HG03139 (cell line): Measurements from ENCODE around the gene ESF1.
A peak's percentile ranks its signal among the peaks of the same experiment; 100 is the strongest.

Experiments used
- ATAC-seq: cut with Tn5 transposase; IDR thresholded peaks from one replicate; pipeline ENCODE4 v1.9.1; 2021; ENCODE audit not compliant: unreplicated experiment

The ESF1 gene

DNA sequence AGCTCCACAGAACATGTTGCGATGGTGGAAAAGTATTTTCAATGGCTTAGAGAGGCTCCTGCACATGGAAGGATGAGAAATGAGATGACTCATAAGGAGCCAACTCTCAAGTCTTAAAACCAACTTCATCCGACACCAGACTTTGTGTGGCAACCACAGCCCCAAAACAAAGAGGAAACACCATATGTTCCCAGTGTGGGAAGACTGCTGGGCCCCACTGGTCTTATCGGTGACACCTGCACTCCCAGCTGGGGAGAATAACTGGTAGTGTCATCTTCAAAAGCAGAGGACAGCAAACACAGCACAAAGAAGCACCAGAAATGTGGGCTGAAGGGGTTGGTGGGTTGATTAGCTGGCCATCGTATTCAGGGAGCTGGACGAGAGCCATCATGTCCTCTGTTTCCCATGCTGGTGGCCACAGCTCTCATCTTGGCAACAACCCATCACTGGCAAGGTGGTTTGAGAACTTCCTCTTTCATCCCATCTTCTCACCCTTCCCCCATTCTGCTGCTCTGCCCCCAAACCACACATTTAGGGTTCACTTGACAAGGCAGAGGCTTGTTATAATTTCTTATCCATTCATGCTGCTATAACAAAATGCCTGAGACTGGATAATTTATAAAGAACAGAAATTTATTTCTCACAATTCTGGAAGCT, 100.0 kb downstream of the ESF1 start:
- ATAC-seq = peak; percentile 54

DNA sequence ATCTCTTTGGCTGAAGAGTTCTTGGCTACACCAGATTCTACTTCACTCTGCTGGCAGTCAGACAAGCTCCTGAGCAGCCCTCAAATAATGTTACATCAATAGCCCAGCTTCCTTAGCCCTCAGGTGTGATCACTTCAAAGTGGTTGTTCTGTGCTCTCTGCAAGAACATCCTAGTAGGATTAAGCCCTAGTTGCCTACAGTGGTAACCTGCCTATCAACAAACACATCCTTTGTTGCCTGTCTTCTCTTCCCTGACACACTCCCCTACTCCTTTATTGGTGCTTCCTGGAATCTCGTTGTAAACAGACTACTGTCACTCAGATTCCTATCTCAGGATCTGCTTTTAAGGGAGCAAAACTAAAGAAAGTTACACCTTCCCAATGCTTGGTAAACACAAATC, 100.9 kb downstream of the ESF1 start:
- no peak for ATAC-seq

DNA sequence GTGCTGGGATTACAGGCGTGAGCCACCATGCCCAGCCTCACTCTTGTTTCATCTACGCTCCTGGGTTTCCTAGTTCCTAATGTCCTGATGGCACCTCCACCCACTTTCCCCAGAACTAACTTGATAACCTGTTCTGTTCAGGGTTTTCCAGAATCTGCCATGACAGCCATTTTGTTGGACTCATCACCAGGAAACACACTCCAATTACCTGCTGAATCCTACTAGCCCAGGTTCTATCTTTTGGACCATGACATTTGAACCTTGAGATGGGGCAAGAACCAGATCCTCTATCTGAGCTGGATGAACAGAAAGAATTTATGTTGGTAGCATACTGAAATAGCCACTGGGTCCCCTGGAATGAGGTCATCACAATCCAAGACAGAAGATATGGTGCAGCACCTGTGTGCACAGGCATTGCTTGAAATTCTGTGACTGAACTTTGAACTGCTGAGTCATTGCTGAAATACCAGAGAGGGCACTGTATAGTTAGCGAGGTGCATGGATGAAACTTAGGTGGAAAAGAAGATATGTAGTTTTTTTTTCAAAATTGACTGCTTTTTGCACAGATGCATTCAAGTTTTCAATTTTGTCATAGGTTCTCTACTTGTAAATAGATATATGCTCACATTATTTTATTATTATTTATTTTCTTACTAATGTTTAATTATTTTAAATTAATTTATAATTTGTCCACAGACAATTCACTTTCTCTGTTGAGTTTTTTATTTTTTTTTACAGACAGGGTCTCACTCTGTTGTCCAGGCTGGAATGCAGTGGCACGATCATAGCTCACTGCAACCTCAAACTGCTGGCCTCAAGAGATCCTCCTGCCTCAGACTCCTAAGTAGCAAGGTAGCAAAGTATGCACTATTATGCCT, 103.2 kb downstream of the ESF1 start:
- peak; percentile 66 for ATAC-seq

DNA sequence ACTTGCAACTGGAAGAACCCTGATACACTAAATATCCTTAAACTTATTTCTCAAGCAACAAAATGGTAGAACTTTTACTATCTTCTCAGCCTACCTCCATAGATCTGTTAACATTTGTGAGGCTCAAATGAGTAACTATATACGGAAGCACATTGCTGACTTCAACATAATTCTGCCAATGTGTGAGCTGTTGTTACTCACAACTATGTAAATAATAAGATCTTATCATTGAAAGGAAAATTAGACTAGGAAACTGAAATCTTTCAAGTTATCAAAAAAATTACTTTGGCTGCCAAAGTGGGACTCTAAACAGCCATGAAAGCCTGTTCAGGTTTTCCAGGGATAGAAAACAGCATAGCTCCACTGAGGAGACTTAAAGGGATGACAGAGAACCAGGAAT, 105.8 kb downstream of the ESF1 start:
- ATAC-seq = no peak

DNA sequence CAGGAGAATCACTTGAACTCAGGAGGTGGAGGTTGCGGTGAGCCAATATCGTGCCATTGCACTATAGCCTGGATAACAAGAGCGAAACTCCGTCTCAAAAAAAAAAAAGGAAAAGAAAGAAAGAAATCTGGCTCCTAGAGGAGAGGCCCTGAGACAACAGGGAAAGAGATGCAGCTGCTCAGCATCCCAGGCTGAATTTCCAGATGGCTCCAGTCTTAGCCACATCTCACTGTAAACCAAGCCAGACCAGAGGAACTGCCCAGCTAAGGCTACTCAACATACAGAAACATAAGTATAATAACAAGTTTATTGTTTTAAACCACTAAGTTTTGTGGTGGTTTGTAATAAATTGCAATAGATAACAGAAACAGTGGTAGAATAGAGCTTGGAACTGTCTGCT, 107.5 kb downstream of the ESF1 start:
- ATAC-seq = no peak

DNA sequence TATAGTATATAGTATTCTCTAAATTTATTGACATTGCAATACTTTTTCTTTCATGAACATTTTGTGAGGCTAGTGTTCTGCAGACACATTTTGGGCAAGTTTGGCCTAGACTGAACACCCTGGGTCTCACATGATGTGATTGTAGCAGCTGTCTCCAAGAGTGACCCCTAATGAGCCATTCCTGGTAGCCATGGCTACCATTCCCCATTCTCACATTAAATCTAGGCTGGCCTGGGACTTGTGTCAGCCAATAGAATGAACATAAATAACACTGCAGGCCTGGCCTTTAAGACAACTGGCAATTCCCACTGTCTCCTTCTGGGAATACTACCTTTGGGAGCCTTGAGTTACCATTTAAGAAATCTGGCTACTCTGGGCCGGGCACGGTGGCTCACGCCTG, 108.0 kb downstream of the ESF1 start:
- no peak for ATAC-seq

DNA sequence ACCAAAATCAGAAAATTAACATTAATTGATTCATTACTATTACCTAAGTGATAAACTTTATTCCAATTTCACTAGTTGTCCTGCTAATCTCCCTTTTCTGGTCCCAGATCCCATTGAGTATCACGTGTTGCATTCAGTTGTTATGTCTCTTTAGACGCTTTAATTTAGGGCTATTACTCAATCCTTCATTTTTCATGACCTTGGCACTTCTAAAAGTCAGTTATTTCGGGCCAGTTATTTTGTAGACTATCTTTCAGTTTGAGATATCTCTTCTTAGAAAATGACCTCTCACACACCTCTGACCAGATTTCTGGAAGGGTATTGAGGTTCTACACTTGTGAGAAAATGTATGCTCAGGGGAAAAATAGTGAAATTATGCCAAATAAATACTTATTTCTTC, 112.0 kb downstream of the ESF1 start:
- no peak for ATAC-seq

DNA sequence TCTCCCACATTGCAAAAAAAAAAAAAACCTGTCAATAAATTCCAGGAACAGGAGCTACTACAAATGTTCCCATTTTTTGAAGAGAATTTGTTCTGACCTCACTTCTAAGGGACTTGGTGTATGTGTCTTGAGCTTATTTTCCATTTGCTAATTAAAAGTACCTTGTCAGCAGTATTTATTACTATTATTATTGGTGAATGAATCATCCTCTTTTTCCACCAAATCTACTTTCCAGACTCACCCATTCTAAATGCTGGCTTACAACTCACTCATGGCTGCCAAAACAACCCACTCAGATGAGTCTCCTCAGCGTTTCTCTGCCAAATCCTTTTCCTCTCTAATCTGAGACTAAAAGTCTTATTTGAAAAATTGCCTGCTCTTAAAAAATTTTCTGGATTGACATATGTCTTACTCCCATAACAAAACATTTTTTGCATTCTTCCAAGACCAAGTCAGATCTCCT, 112.8 kb downstream of the ESF1 start:
- ATAC-seq = no peak

DNA sequence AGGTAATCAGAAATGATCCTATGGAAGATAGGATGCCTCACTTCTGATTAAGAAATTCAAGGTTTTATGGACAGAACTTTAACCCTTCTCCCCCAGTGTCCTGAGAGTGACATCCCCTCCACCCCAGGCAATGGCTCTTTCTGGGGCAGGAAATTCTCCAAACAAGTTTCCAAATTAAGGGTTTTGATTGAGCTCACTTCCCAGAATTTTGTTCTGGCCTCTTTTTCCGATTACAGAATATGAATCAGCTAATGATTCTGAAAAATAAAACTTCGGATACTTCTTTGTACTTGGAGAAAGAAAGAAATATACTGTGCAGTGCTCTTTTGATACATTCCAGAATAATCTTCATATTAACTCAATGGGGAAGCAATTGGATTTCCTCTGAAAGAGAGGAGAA, 113.2 kb downstream of the ESF1 start:
- no peak for ATAC-seq

DNA sequence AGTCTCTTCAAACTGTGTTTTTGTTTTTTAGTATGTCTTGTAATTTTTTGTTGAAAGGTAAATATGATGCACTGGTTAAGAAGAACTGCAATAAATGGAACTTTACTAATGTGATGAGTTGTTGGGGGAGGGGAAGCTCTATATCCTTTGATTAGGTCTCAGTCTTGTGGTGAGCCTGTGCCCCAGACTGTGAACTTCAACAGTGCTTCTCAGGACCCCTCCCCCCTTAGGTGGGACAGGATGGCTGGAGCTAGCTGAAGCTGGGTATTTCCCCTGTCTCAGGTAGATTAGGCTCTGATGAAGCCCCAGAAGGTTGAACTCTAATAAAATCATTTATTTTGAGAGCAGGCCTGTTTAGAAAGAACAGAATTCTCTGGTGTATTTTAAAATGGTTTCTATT, 114.6 kb downstream of the ESF1 start:
- no peak for ATAC-seq

DNA sequence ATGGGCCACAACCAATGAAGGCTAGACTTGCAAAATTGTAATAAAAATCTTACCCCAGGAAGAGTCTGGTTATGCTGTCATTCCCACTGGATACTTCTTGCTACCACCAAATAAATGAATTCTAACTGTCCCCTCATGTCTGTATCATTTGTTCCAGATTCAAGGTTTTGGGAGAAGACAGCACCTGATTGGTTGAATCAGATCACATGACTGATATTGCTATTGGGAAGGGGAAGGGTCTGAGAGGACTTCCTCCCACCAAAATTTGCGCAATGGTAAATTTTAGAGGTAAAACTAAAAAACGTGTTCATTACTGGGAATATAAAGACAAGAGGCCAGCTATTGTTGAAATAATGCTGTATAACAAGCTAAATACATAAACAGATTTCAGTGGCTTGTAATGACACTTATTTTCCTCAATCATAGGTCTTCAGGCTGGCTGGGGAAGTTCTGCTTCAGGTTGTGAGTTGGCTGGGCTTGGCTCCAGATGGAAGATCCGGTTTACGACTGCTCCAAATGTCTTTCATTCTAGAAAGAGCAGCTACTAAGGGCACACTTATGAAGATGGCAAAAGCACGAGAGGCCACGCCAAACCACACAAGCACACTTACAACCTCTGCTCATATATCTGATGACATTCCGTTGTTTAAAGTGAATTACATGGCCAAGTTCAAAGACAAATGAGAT, 118.9 kb downstream of the ESF1 start:
- no peak for ATAC-seq
